ENCODE data around the gene VPS16.

Gene VPS16

GRCh38 chr20:2815242-2815900 lies 25.2 kb upstream of the VPS16 start:
- no peak overlapping the region for H3K4me2 ChIP-seq (ENCODE audit: low read depth, low read length, poor library complexity, severe bottlenecking)
- H3K9ac ChIP-seq (ENCODE audit: low read length) = no peak overlapping the region
- no peaks in the 10 kb centered on the region for H3K79me2 ChIP-seq (ENCODE audit: insufficient read depth, low read length)

DNA sequence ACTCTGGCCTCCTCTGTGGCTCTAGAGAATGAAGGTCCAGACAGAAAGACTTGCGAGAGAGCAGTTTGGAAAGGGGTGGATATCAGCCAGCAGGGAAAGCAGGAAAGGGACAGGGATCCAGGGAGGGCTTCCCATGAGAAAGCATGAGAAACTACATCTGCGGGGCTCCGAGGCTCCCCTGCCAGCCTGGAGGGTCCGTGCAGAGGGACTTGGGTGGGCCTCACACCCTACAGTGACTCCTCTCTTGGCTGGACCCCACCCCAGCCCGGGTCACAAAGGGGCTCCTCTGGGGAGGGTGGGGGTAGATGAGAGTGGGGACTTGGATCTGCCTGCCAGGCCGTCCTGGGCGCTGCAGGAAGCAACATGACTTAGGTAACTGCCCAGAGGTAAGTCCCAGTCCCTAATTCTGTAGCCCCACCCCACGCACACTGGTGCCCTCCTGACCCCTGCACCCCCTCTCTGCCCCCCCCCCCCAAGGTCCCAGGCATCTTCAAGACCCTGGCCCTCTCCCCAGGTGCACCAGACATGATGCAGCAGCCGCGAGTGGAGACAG lies 24.4 kb upstream of the VPS16 start, which contains the start of gene TMEM239:
TMEM239 (plus strand) TSS at position 335 of the 553 bp plus-strand sequence; CDS start at position 526, 191 bp downstream.
- no peak within 1 kb of the TSS for H3K4me2 ChIP-seq (ENCODE audit: low read depth, low read length, poor library complexity, severe bottlenecking)
- H3K9ac ChIP-seq (ENCODE audit: low read length) = no peak within 1 kb of the TSS

More at GRCh38 chr20:2815242-2815900, 25.2 kb upstream of the VPS16 start:
- Histone ChIP-seq H3K27me3 (ENCODE audit: low read length) (no peaks in the 10 kb centered on the region), H3K27ac (ENCODE audit: low read depth, low read length) (no peak overlapping the region), H3K36me3 (ENCODE audit: low read length) (no peaks in the 10 kb centered on the region), H3K9me3 (ENCODE audit: insufficient read depth, low read length) (no peaks in the 10 kb centered on the region), H3F3A (ENCODE audit: insufficient read depth) (no peaks in the 10 kb centered on the region), H2AFZ (ENCODE audit: low read depth, low read length, severe bottlenecking) (no peak overlapping the region), H4K20me1 (ENCODE audit: low read depth, low read length) (no peaks in the 10 kb centered on the region), H3K4me3 (ENCODE audit: insufficient read depth, low read length, poor library complexity, severe bottlenecking) (no peak overlapping the region), H3K9me2 (replicated peaks; ENCODE audit: insufficient read depth, low read length) (no peaks in the 10 kb centered on the region)
- TF ChIP-seq, protein P1, sequence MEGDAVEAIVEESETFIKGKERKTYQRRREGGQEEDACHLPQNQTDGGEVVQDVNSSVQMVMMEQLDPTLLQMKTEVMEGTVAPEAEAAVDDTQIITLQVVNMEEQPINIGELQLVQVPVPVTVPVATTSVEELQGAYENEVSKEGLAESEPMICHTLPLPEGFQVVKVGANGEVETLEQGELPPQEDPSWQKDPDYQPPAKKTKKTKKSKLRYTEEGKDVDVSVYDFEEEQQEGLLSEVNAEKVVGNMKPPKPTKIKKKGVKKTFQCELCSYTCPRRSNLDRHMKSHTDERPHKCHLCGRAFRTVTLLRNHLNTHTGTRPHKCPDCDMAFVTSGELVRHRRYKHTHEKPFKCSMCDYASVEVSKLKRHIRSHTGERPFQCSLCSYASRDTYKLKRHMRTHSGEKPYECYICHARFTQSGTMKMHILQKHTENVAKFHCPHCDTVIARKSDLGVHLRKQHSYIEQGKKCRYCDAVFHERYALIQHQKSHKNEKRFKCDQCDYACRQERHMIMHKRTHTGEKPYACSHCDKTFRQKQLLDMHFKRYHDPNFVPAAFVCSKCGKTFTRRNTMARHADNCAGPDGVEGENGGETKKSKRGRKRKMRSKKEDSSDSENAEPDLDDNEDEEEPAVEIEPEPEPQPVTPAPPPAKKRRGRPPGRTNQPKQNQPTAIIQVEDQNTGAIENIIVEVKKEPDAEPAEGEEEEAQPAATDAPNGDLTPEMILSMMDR (IDR thresholded peaks at IDR 0.05; ENCODE audit: insufficient read depth, low read length, poor library complexity, severe bottlenecking) = no peak
- TF ChIP-seq EZH2phosphoT487 (conservative IDR thresholded peaks at IDR 0.05; ENCODE audit: low read length) = no peak

DNA sequence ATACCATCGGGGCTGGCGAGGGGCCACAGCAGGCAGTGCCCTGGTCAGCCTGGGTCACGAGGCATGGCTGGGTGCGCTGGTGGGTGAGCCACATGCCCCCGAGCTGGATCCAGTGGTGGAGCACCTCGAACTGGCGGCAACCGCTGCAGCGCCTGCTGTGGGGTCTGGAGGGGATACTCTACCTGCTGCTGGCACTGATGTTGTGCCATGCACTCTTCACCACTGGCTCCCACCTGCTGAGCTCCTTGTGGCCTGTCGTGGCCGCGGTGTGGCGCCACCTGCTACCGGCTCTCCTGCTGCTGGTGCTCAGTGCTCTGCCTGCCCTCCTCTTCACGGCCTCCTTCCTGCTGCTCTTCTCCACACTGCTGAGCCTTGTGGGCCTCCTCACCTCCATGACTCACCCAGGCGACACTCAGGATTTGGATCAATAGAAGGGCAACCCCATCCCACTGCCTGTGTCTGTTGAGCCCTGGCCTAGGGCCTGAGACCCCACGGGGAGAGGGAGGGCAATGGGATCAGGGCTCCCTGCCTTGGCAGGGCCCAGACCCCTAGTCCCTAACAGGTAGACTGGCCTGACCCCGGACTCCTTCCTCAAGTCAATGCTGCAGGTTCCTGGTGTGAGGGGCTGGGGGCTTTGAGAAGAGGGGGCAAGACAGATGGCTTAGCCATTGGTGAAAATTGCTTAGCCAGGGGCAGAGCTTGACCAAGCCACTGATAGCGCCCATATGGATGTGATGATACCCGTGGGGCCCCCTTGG lies 23.8 kb upstream of the VPS16 start:
- no peak overlapping the region for H3K27ac ChIP-seq (ENCODE audit: low read depth, low read length)
- no peak overlapping the region for H3K4me3 ChIP-seq (ENCODE audit: insufficient read depth, low read length, poor library complexity, severe bottlenecking)
- no peaks in the 10 kb centered on the region for H3K27me3 ChIP-seq (ENCODE audit: low read length)
- H3K9ac ChIP-seq (ENCODE audit: low read length) = no peak overlapping the region
- TF ChIP-seq EZH2phosphoT487 (conservative IDR thresholded peaks at IDR 0.05; ENCODE audit: low read length) = no peak
- TF ChIP-seq, protein P1 (IDR thresholded peaks at IDR 0.05; ENCODE audit: insufficient read depth, low read length, poor library complexity, severe bottlenecking) = no peak
- H3K9me3 ChIP-seq (ENCODE audit: insufficient read depth, low read length) = no peaks in the 10 kb centered on the region
- H3F3A ChIP-seq (ENCODE audit: insufficient read depth) = no peaks in the 10 kb centered on the region
- H4K20me1 ChIP-seq (ENCODE audit: low read depth, low read length) = no peaks in the 10 kb centered on the region
- H3K79me2 ChIP-seq (ENCODE audit: insufficient read depth, low read length) = no peaks in the 10 kb centered on the region
- no peaks in the 10 kb centered on the region for H3K9me2 ChIP-seq (replicated peaks; ENCODE audit: insufficient read depth, low read length)
- no peak overlapping the region for H3K4me2 ChIP-seq (ENCODE audit: low read depth, low read length, poor library complexity, severe bottlenecking)
- H2AFZ ChIP-seq (ENCODE audit: low read depth, low read length, severe bottlenecking) = no peak overlapping the region
- no peaks in the 10 kb centered on the region for H3K36me3 ChIP-seq (ENCODE audit: low read length)

More for the DNA sequence above, 24.4 kb upstream of the VPS16 start, which contains the start of gene TMEM239:
- no peaks in the 10 kb centered on the region for H3F3A ChIP-seq (ENCODE audit: insufficient read depth)
- H3K27me3 ChIP-seq (ENCODE audit: low read length) = no peaks in the 10 kb centered on the region
- no peaks in the 10 kb centered on the region for H3K9me3 ChIP-seq (ENCODE audit: insufficient read depth, low read length)
- no peaks in the 10 kb centered on the region for H3K9me2 ChIP-seq (replicated peaks; ENCODE audit: insufficient read depth, low read length)
- no peaks in the 10 kb centered on the region for H3K79me2 ChIP-seq (ENCODE audit: insufficient read depth, low read length)
- no peaks in the 10 kb centered on the region for H3K36me3 ChIP-seq (ENCODE audit: low read length)
- no peaks in the 10 kb centered on the region for H4K20me1 ChIP-seq (ENCODE audit: low read depth, low read length)
- no peak within 1 kb of the TSS for H3K27ac ChIP-seq (ENCODE audit: low read depth, low read length)
- no peak within 1 kb of the TSS for H3K4me3 ChIP-seq (ENCODE audit: insufficient read depth, low read length, poor library complexity, severe bottlenecking)
- no peak for TF ChIP-seq EZH2phosphoT487 (conservative IDR thresholded peaks at IDR 0.05; ENCODE audit: low read length)
- TF ChIP-seq, protein P1 (IDR thresholded peaks at IDR 0.05; ENCODE audit: insufficient read depth, low read length, poor library complexity, severe bottlenecking) = no peak
- no peak within 1 kb of the TSS for H2AFZ ChIP-seq (ENCODE audit: low read depth, low read length, severe bottlenecking)

Measured in SU-DHL-6 (cell line).